Activated CD4-positive, alpha-beta T cell treated with anti-CD3 and anti-CD28 coated beads, Interleukin-2, amount 10 ng/mL, durations not matched to agents 24 days and 14 days (primary cell): Measurements from ENCODE around the gene ZNF330. TPM values are rescaled to one million over a fixed set of nuclear protein-coding genes. Genes with fewer than 3 reads are reported as not detected.

Experiments used
- DNase-seq: peaks from one replicate; pipeline ENCODE4 v3.0.0; 2022
- H3K27ac Mint-ChIP-seq: one replicate; pipeline ENCODE4 v1.8.0; 2022; ENCODE audit warnings: mild to moderate bottlenecking, mixed read lengths
- H3K27me3 Mint-ChIP-seq: one replicate; pipeline ENCODE4 v1.8.0; 2022; ENCODE audit warnings: mixed read lengths
- H3K36me3 Mint-ChIP-seq: one replicate; pipeline ENCODE4 v1.8.0; 2022; ENCODE audit warnings: low read depth, mild to moderate bottlenecking, mixed read lengths
- H3K4me1 Mint-ChIP-seq: one replicate; pipeline ENCODE4 v1.8.0; 2021; ENCODE audit warnings: mixed read lengths
- H3K4me3 Mint-ChIP-seq: one replicate; pipeline ENCODE4 v1.8.0; 2022; ENCODE audit warnings: mild to moderate bottlenecking, moderate library complexity, mixed read lengths
- H3K9me3 Mint-ChIP-seq: one replicate; pipeline ENCODE4 v1.8.0; 2021; ENCODE audit warnings: mixed read lengths
- intact Hi-C: fragments of 100-400 bp; cut with micrococcal nuclease; formaldehyde crosslinking; loops from one replicate; pipeline ENCODE4 v1.15.1; 2023
- total RNA-seq: library from RNA; stranded (reverse); gene quantifications from 2 replicates; pipeline ENCODE4 v1.2.3, GENCODE V29; 2022

The ZNF330 gene
- total RNA-seq, 1 donor from 2014 or later = 60.2 TPM

- intact Hi-C loops = no loop called here
- Mint-ChIP-seq H3K4me1 (peaks cover 9% of the 10 kb centered on the region), H3K27ac (no peak overlapping the region), H3K4me3 (no peak overlapping the region), H3K9me3 (no peaks in the 10 kb centered on the region), H3K36me3 (no peaks in the 10 kb centered on the region), H3K27me3 (peaks cover 2% of the 10 kb centered on the region)
- DNase-seq = no peak
Measured at GRCh38 chr4:141246683-141247429, 26.2 kb downstream of the ZNF330 start.

GRCh38 chr4:141247430-141247780 lies 26.7 kb downstream of the ZNF330 start:
- H3K27me3 Mint-ChIP-seq = no peaks in the 10 kb centered on the region
- intact Hi-C loops = no loop called here
- H3K9me3 Mint-ChIP-seq = no peaks in the 10 kb centered on the region
- H3K4me1 Mint-ChIP-seq = peaks cover 9% of the 10 kb centered on the region
- no peak overlapping the region for H3K27ac Mint-ChIP-seq
- no peaks in the 10 kb centered on the region for H3K36me3 Mint-ChIP-seq
- no peak for DNase-seq
- no peak overlapping the region for H3K4me3 Mint-ChIP-seq

- Mint-ChIP-seq H3K27me3 (no peaks in the 10 kb centered on the region), H3K4me1 (peaks cover 11% of the 10 kb centered on the region), H3K27ac (no peak overlapping the region), H3K9me3 (no peaks in the 10 kb centered on the region), H3K4me3 (no peak overlapping the region), H3K36me3 (no peaks in the 10 kb centered on the region)
- DNase-seq = no peak
- intact Hi-C loops = no loop called here
Measured at GRCh38 chr4:141248029-141248428, 27.3 kb downstream of the ZNF330 start.

GRCh38 chr4:141248486-141248885 lies 27.8 kb downstream of the ZNF330 start:
- no peaks in the 10 kb centered on the region for H3K27me3 Mint-ChIP-seq
- no peak overlapping the region for H3K4me3 Mint-ChIP-seq
- DNase-seq = no peak
- no peak overlapping the region for H3K27ac Mint-ChIP-seq
- H3K9me3 Mint-ChIP-seq = no peaks in the 10 kb centered on the region
- intact Hi-C loops = no loop called here
- no peaks in the 10 kb centered on the region for H3K36me3 Mint-ChIP-seq
- H3K4me1 Mint-ChIP-seq = peaks cover 15% of the 10 kb centered on the region

- no peak for DNase-seq
- peaks cover 7% of the 10 kb centered on the region for H3K27me3 Mint-ChIP-seq
- H3K27ac Mint-ChIP-seq = no peak overlapping the region
- H3K4me1 Mint-ChIP-seq = peaks cover 6% of the 10 kb centered on the region
- intact Hi-C loops = no loop called here
- no peak overlapping the region for H3K4me3 Mint-ChIP-seq
- no peaks in the 10 kb centered on the region for H3K36me3 Mint-ChIP-seq
- no peaks in the 10 kb centered on the region for H3K9me3 Mint-ChIP-seq
Measured at GRCh38 chr4:141254326-141254725, 33.6 kb downstream of the ZNF330 start.

GRCh38 chr4:141255016-141255415 lies 34.3 kb downstream of the ZNF330 start:
- Mint-ChIP-seq H3K4me3 (no peak overlapping the region), H3K9me3 (no peaks in the 10 kb centered on the region), H3K27me3 (peaks cover 7% of the 10 kb centered on the region), H3K36me3 (no peaks in the 10 kb centered on the region), H3K27ac (no peak overlapping the region), H3K4me1 (peaks cover 6% of the 10 kb centered on the region)
- no peak for DNase-seq
- intact Hi-C loops = no loop called here

GRCh38 chr4:141258558-141258957 lies 37.9 kb downstream of the ZNF330 start:
- H3K9me3 Mint-ChIP-seq = no peaks in the 10 kb centered on the region
- no peaks in the 10 kb centered on the region for H3K4me1 Mint-ChIP-seq
- H3K36me3 Mint-ChIP-seq = no peaks in the 10 kb centered on the region
- H3K27ac Mint-ChIP-seq = no peak overlapping the region
- DNase-seq = no peak
- intact Hi-C loops = no loop called here
- no peak overlapping the region for H3K4me3 Mint-ChIP-seq
- peaks cover 10% of the 10 kb centered on the region for H3K27me3 Mint-ChIP-seq

GRCh38 chr4:141275834-141276233 lies 55.1 kb downstream of the ZNF330 start:
- Mint-ChIP-seq H3K36me3 (no peaks in the 10 kb centered on the region), H3K27ac (no peak overlapping the region), H3K4me1 (no peaks in the 10 kb centered on the region), H3K4me3 (no peak overlapping the region), H3K9me3 (peaks cover 3% of the 10 kb centered on the region), H3K27me3 (peaks cover 2% of the 10 kb centered on the region)
- intact Hi-C loops = no loop called here
- DNase-seq = no peak

- Mint-ChIP-seq H3K9me3 (no peaks in the 10 kb centered on the region), H3K4me3 (no peak overlapping the region), H3K27me3 (peaks cover 8% of the 10 kb centered on the region), H3K27ac (no peak overlapping the region), H3K4me1 (no peaks in the 10 kb centered on the region), H3K36me3 (no peaks in the 10 kb centered on the region)
- DNase-seq = no peak
- intact Hi-C loops = no loop called here
Measured at GRCh38 chr4:141283152-141283551, 62.5 kb downstream of the ZNF330 start.

- Mint-ChIP-seq H3K27ac (no peak overlapping the region), H3K9me3 (no peaks in the 10 kb centered on the region), H3K4me1 (no peaks in the 10 kb centered on the region), H3K27me3 (peaks cover 10% of the 10 kb centered on the region), H3K36me3 (no peaks in the 10 kb centered on the region), H3K4me3 (no peak overlapping the region)
- intact Hi-C loops = no loop called here
- no peak for DNase-seq
Measured at GRCh38 chr4:141283563-141283962, 62.9 kb downstream of the ZNF330 start.

Other genes with a start within 250 kb of the ZNF330 start
- 0.02 TPM in 1 of 2 replicates, not detected in the other for gene RNF150, start 87.4 kb upstream of the ZNF330 start, total RNA-seq